SK-N-SH (cell line): ENCODE measurements around the gene ISOC1. TPM values are rescaled to one million over a fixed set of nuclear protein-coding genes. Genes with fewer than 3 reads are reported as not detected.

Experiments
- CTCF ChIA-PET: fragments of 300-600, 350-600 bp; formaldehyde crosslinking; extraction: SDS; loops from one replicate; lab custom pipeline; 2021; lab: Yijun Ruan, JAX
- POLR2A ChIA-PET: fragments of 350-600 bp; sonication (Branson Sonifier 250); formaldehyde crosslinking; extraction: SDS; loops from one replicate; lab custom pipeline; 2020; ENCODE audit warnings: antibody characterized with exemption, inconsistent platforms; lab: Yijun Ruan, JAX
- DNase-seq: peaks from one replicate; pipeline ENCODE4 v3.0.0; 2012
- H2AFZ ChIP-seq: fragments of 200-600 bp; sonication (generic); 2 replicates; pipeline ENCODE4 v1.8.1; 2016; ENCODE audit warnings: antibody characterized with exemption, mild to moderate bottlenecking, low read depth
- H3F3A ChIP-seq: fragments of 200-600 bp; sonication (generic); replicated peaks from 2 replicates; pipeline ENCODE3; 2016; ENCODE audit warnings: antibody characterized with exemption, mild to moderate bottlenecking; ENCODE audit not compliant: insufficient read depth
- H3K27ac ChIP-seq, 2 experiments: fragments of 200-500 bp in 1 of 2; fragments of 200-600 bp in 1 of 2; sonication (Bioruptor generic) in 1 of 2; sonication (generic), shearing (Covaris generic) in 1 of 2; 2 replicates each; pipeline versions ENCODE4 v1.5.1 to v1.6.1; 2014 to 2016; ENCODE audit warnings: low read depth in 2 of 2, inconsistent platforms in 1 of 2, low read length in 1 of 2, mild to moderate bottlenecking in 1 of 2, mixed read lengths in 1 of 2
- H3K27me3 ChIP-seq: fragments of 200-600 bp; sonication (generic), shearing (Covaris generic); 2 replicates; pipeline ENCODE4 v1.6.1; 2016; ENCODE audit warnings: mixed run types; ENCODE audit not compliant: insufficient read depth
- H3K36me3 ChIP-seq, 2 experiments: fragments of 200-500 bp in 1 of 2; fragments of 200-600 bp in 1 of 2; sonication (Bioruptor generic) in 1 of 2; sonication (generic) in 1 of 2; replicated peaks in 1 of 2; 2 replicates each; pipeline versions ENCODE3 to v1.5.1; 2014 to 2016; ENCODE audit warnings: low read length in 1 of 2, mild to moderate bottlenecking in 1 of 2; ENCODE audit not compliant: insufficient read depth in 2 of 2, control insufficient read depth in 1 of 2
- H3K4me1 ChIP-seq, 2 experiments: fragments of 200-500 bp in 1 of 2; fragments of 200-600 bp in 1 of 2; sonication (Bioruptor generic) in 1 of 2; sonication (generic), shearing (Covaris generic) in 1 of 2; 2 replicates each; pipeline versions ENCODE4 v1.5.1 to v1.6.1; 2014 to 2016; ENCODE audit warnings: low read depth in 1 of 2, low read length in 1 of 2, mixed run types in 1 of 2; ENCODE audit not compliant: insufficient read depth in 2 of 2, control insufficient read depth in 1 of 2
- H3K4me2 ChIP-seq: fragments of 200-600 bp; sonication (generic), shearing (Covaris generic); 2 replicates; pipeline ENCODE4 v1.6.1; 2017; ENCODE audit warnings: mixed run types
- H3K4me3 ChIP-seq, 2 experiments: fragments of 200-500 bp in 1 of 2; fragments of 200-600 bp in 1 of 2; sonication (Bioruptor generic) in 1 of 2; sonication (generic), shearing (Covaris generic) in 1 of 2; 2 replicates each; pipeline versions ENCODE4 v1.5.1 to v1.8.1; 2014 to 2016; ENCODE audit warnings: low read depth in 2 of 2, inconsistent platforms in 1 of 2, low read length in 1 of 2, mild to moderate bottlenecking in 1 of 2, mixed read lengths in 1 of 2, moderate library complexity in 1 of 2
- H3K79me2 ChIP-seq: fragments of 200-600 bp; sonication (generic); 2 replicates; pipeline ENCODE4 v1.8.1; 2017; ENCODE audit warnings: mild to moderate bottlenecking; ENCODE audit not compliant: insufficient read depth
- H3K9ac ChIP-seq: fragments of 200-600 bp; sonication (generic); 2 replicates; pipeline ENCODE4 v1.6.1; 2017; ENCODE audit warnings: mixed run types
- H3K9me2 ChIP-seq: fragments of 200-600 bp; sonication (generic); 2 replicates; pipeline ENCODE4 v1.6.1; 2017; ENCODE audit warnings: mixed run types
- H3K9me3 ChIP-seq: fragments of 200-600 bp; sonication (generic); 2 replicates; pipeline ENCODE4 v1.6.1; 2017; ENCODE audit warnings: mixed run types, mild to moderate bottlenecking, moderate library complexity
- H4K20me1 ChIP-seq: fragments of 200-600 bp; sonication (generic); 2 replicates; pipeline ENCODE4 v1.6.1; 2017; ENCODE audit warnings: mild to moderate bottlenecking, mixed run types; ENCODE audit not compliant: insufficient read depth
- ELF1 ChIP-seq: IDR thresholded peaks from 2 replicates; pipeline ENCODE4 v1.4.0; 2012
- EZH2phosphoT487 ChIP-seq: fragments of 200-600 bp; sonication (generic); IDR thresholded peaks from 2 replicates; pipeline ENCODE4 v1.6.1; 2017; ENCODE audit warnings: low read depth, mixed run types, mild to moderate bottlenecking, antibody characterized with exemption, moderate library complexity, borderline replicate concordance
- GATA2 ChIP-seq: sonication (generic); formaldehyde crosslinking; IDR thresholded peaks from 2 replicates; pipeline ENCODE4 v1.5.0; 2020; ENCODE audit warnings: mild to moderate bottlenecking, missing genetic modification reagents
- IRF3 ChIP-seq: fragments of 150-350 bp; IDR thresholded peaks from 2 replicates; pipeline ENCODE4 v1.6.1; 2016; ENCODE audit warnings: mild to moderate bottlenecking, low read depth, low read length
- MXI1 ChIP-seq: IDR thresholded peaks from 2 replicates; pipeline ENCODE4 v1.6.1; 2012; ENCODE audit warnings: mild to moderate bottlenecking, low read depth, low read length, improper control_type of control experiment
- NRF1 ChIP-seq: IDR thresholded peaks from 2 replicates; pipeline ENCODE4 v1.6.1; 2012; ENCODE audit warnings: low read depth, mild to moderate bottlenecking, low read length
- PBX3 ChIP-seq: IDR thresholded peaks from 2 replicates; pipeline ENCODE4; 2012
- RFX5 ChIP-seq: IDR thresholded peaks from 2 replicates; pipeline ENCODE4 v1.6.1; 2012; ENCODE audit warnings: mild to moderate bottlenecking, improper control_type of control experiment, low read length
- SMC3 ChIP-seq: IDR thresholded peaks from 2 replicates; pipeline ENCODE4 v1.6.1; 2012; ENCODE audit warnings: low read depth, low read length, improper control_type of control experiment
- USF2 ChIP-seq: fragments of 150-350 bp; IDR thresholded peaks from 2 replicates; pipeline ENCODE4 v1.6.1; 2017; ENCODE audit warnings: antibody characterized with exemption, low read length, low read depth, borderline replicate concordance
- WGBS: methylation state at CpG from one replicate; pipeline ENCODE4 v1.1.6; 2017; ENCODE audit warnings: low lambda C conversion rate; 5-methylcytosine and 5-hydroxymethylcytosine counted together
- polyA plus RNA-seq, 3 experiments: library from polyadenylated mRNA; depleted of rRNA; stranded (reverse); fragments of >200 nt; gene quantifications; 2 replicates each; pipeline ENCODE4 v1.2.3, GENCODE V29; 2012

ISOC1 gene
- polyA plus RNA-seq, 1 of the 3 experiments (the other 2 are of a cell fraction) = 20.6 TPM

- TF ChIP-seq ELF1 (no peak), NRF1 (no peak), GATA2 (CRISPR knock-in tag) (peak; percentile 44), RFX5 (peak; percentile 55; the same call in 1 of the 2 replicates), PBX3 (peak; percentile 42), USF2 (no peak), IRF3 (no peak)
Observed at GRCh38 chr5:129063483-129064113, 31.0 kb upstream of the ISOC1 start (continued).

- Histone ChIP-seq H3K4me3 (no peak overlapping the region), H3K27me3 (no peaks in the 10 kb centered on the region), H3K36me3 (no peaks in the 10 kb centered on the region), H3K27ac (peak overlapping the region in 1 of 2 experiments; percentile 50; a peak in 1 of 4 replicates), H3F3A (no peaks in the 10 kb centered on the region), H3K4me1 (peaks cover 0 to 24% of the 10 kb centered on the region in 2 experiments; a peak in 2 of 4 replicates), H3K4me2 (no peak overlapping the region), H3K79me2 (no peaks in the 10 kb centered on the region), H3K9me3 (no peaks in the 10 kb centered on the region), H4K20me1 (no peaks in the 10 kb centered on the region), H2AFZ (no peak overlapping the region), H3K9me2 (no peaks in the 10 kb centered on the region), H3K9ac (no peak overlapping the region)
- DNase-seq = no peak
- CTCF ChIA-PET = no interaction called here
- POLR2A ChIA-PET = no interaction called here
- TF ChIP-seq SMC3 (no peak), IRF3 (no peak), MXI1 (no peak), EZH2phosphoT487 (no peak)
- WGBS = 77% methylated on average over 2 of the region's 2 CpGs
Observed at GRCh38 chr5:129065721-129066120, 28.8 kb upstream of the ISOC1 start.
